ENCODE measurements around the gene LAS1L.
"Not testable (repeated sequence)": the region's sequence is repeated elsewhere in the genome, so short reads cannot be mapped to it uniquely, and the experiment has no call there.

Gene LAS1L

GRCh38 chrX:65534450-65535292 is at the start of gene LAS1L:
Gene LAS1L (minus strand): TSS chrX:65534787. CDS start chrX:65534715, 72 bp downstream.
- in situ Hi-C loops (cut with HindIII; ENCODE audit: low pct_unique_long_range_greater_than_20kb, low sequenced_read_pairs), result no loop called here
- TF ChIP-seq JUND (IDR thresholded peaks at IDR 0.05; ENCODE audit: low read depth), result no peak
- DNase-seq (ENCODE audit: low read depth in 1 of 2, low spot score in 1 of 2), result peak; percentile 57 to 93

GRCh38 chrX:65582450-65583082 is 48.0 kb upstream of the LAS1L start:
- DNase-seq (ENCODE audit: low read depth in 1 of 2, low spot score in 1 of 2), result no peak
- no peak for TF ChIP-seq JUND (IDR thresholded peaks at IDR 0.05; ENCODE audit: low read depth)
- in situ Hi-C loops (cut with HindIII; ENCODE audit: low pct_unique_long_range_greater_than_20kb, low sequenced_read_pairs), result no loop called here

GRCh38 chrX:65581661-65582339 is 47.2 kb upstream of the LAS1L start:
- peak; percentile 7 to 58 for DNase-seq (ENCODE audit: low read depth in 1 of 2, low spot score in 1 of 2)
- TF ChIP-seq JUND (IDR thresholded peaks at IDR 0.05; ENCODE audit: low read depth), result no peak
- in situ Hi-C loops (cut with HindIII; ENCODE audit: low pct_unique_long_range_greater_than_20kb, low sequenced_read_pairs), result no loop called here

GRCh38 chrX:65578346-65578745 is 43.8 kb upstream of the LAS1L start:
- in situ Hi-C loops (cut with HindIII; ENCODE audit: low pct_unique_long_range_greater_than_20kb, low sequenced_read_pairs), result no loop called here
- no peak for TF ChIP-seq JUND (IDR thresholded peaks at IDR 0.05; ENCODE audit: low read depth)
- DNase-seq (ENCODE audit: low read depth in 1 of 2, low spot score in 1 of 2), result no peak

GRCh38 chrX:65576160-65576559 is 41.6 kb upstream of the LAS1L start:
- in situ Hi-C loops (cut with HindIII; ENCODE audit: low pct_unique_long_range_greater_than_20kb, low sequenced_read_pairs), result no loop called here
- TF ChIP-seq JUND (IDR thresholded peaks at IDR 0.05; ENCODE audit: low read depth), result no peak
- DNase-seq (ENCODE audit: low read depth in 1 of 2, low spot score in 1 of 2), result no peak

GRCh38 chrX:65575022-65575421 is 40.4 kb upstream of the LAS1L start:
- DNase-seq (ENCODE audit: low read depth in 1 of 2, low spot score in 1 of 2), result no peak
- in situ Hi-C loops (cut with HindIII; ENCODE audit: low pct_unique_long_range_greater_than_20kb, low sequenced_read_pairs), result no loop called here
- no peak for TF ChIP-seq JUND (IDR thresholded peaks at IDR 0.05; ENCODE audit: low read depth)

GRCh38 chrX:65574356-65574755 is 39.8 kb upstream of the LAS1L start:
- TF ChIP-seq JUND (IDR thresholded peaks at IDR 0.05; ENCODE audit: low read depth), result no peak
- in situ Hi-C loops (cut with HindIII; ENCODE audit: low pct_unique_long_range_greater_than_20kb, low sequenced_read_pairs), result no loop called here
- no peak for DNase-seq (ENCODE audit: low read depth in 1 of 2, low spot score in 1 of 2)

GRCh38 chrX:65572971-65573370 is 38.4 kb upstream of the LAS1L start:
- in situ Hi-C loops (cut with HindIII; ENCODE audit: low pct_unique_long_range_greater_than_20kb, low sequenced_read_pairs), result no loop called here
- DNase-seq (ENCODE audit: low read depth in 1 of 2, low spot score in 1 of 2), result no peak
- no peak for TF ChIP-seq JUND (IDR thresholded peaks at IDR 0.05; ENCODE audit: low read depth)

- DNase-seq (ENCODE audit: low read depth in 1 of 2, low spot score in 1 of 2); in situ Hi-C loops (cut with HindIII; ENCODE audit: low pct_unique_long_range_greater_than_20kb, low sequenced_read_pairs): not testable (repeated sequence)
Observed at GRCh38 chrX:65562850-65563249, 28.3 kb upstream of the LAS1L start.

- no peak for TF ChIP-seq JUND (IDR thresholded peaks at IDR 0.05; ENCODE audit: low read depth)
- no peak for DNase-seq (ENCODE audit: low read depth in 1 of 2, low spot score in 1 of 2)
- in situ Hi-C loops (cut with HindIII; ENCODE audit: low pct_unique_long_range_greater_than_20kb, low sequenced_read_pairs), result no loop called here
Observed at GRCh38 chrX:65551489-65552339, 17.1 kb upstream of the LAS1L start.

- DNase-seq (ENCODE audit: low read depth in 1 of 2, low spot score in 1 of 2), result no peak
- TF ChIP-seq JUND (IDR thresholded peaks at IDR 0.05; ENCODE audit: low read depth), result no peak
- in situ Hi-C loops (cut with HindIII; ENCODE audit: low pct_unique_long_range_greater_than_20kb, low sequenced_read_pairs), result no loop called here
Observed at GRCh38 chrX:65551086-65551485, 16.5 kb upstream of the LAS1L start.

GRCh38 chrX:65545456-65545855 is 10.9 kb upstream of the LAS1L start:
- in situ Hi-C loops (cut with HindIII; ENCODE audit: low pct_unique_long_range_greater_than_20kb, low sequenced_read_pairs), result no loop called here
- no peak for TF ChIP-seq JUND (IDR thresholded peaks at IDR 0.05; ENCODE audit: low read depth)
- DNase-seq (ENCODE audit: low read depth in 1 of 2, low spot score in 1 of 2), result no peak
